Aorta (tissue), 5 donors: ENCODE results near the gene DSCAM. TPM values are rescaled to one million over a fixed set of nuclear protein-coding genes. Genes with fewer than 3 reads are reported as not detected.

ENCODE experiments used
- ATAC-seq: fragments of 200-7000 bp; cut with Tn5 transposase; one replicate; pipeline ENCODE4 v1.9.1; 2022; ENCODE audit warnings: moderate library complexity; ENCODE audit not compliant: low FRiP score
- DNase-seq, 2 donors: peaks; one replicate each; pipeline ENCODE4 v3.0.0-alpha.2; 2020
- H3K27ac ChIP-seq, 2 donors: one replicate each; pipeline ENCODE4 v1.5.1; 2013; ENCODE audit warnings: low read length in 2 of 2, mild to moderate bottlenecking in 2 of 2, moderate library complexity in 2 of 2, control low read depth in 1 of 2, inconsistent platforms in 1 of 2, low read depth in 1 of 2
- H3K27me3 ChIP-seq, 2 donors: one replicate each; pipeline ENCODE4 v1.6.1; 2013; ENCODE audit warnings: control low read depth in 1 of 2, low read length in 1 of 2, mild to moderate bottlenecking in 1 of 2, moderate library complexity in 1 of 2; ENCODE audit not compliant: insufficient read depth in 2 of 2, control insufficient read depth in 1 of 2
- H3K36me3 ChIP-seq, 2 donors: one replicate each; pipeline ENCODE4 v1.6.1; 2013; ENCODE audit warnings: control low read depth in 1 of 2, low read length in 1 of 2, mild to moderate bottlenecking in 1 of 2; ENCODE audit not compliant: insufficient read depth in 2 of 2, control insufficient read depth in 1 of 2
- H3K4me1 ChIP-seq, 2 donors: one replicate each; pipeline ENCODE4 v1.6.1; 2013; ENCODE audit warnings: low read length in 2 of 2, control low read depth in 1 of 2, mild to moderate bottlenecking in 1 of 2, moderate library complexity in 1 of 2; ENCODE audit not compliant: insufficient read depth in 2 of 2, control insufficient read depth in 1 of 2
- H3K4me3 ChIP-seq, 2 donors: one replicate each; pipeline ENCODE4 v1.5.1; 2013; ENCODE audit warnings: low read length in 2 of 2, control low read depth in 1 of 2, mild to moderate bottlenecking in 1 of 2
- H3K9me3 ChIP-seq: one replicate; pipeline ENCODE4 v1.6.1; 2013; ENCODE audit warnings: mild to moderate bottlenecking, low read length; ENCODE audit not compliant: control insufficient read depth
- WGBS, 2 donors: extraction: QIAGEN DNeasy Blood & Tissue Kit; methylation state at CpG; one replicate each; pipeline ENCODE4 v1.1.7; 2013; 5-methylcytosine and 5-hydroxymethylcytosine counted together
- intact Hi-C, 2 donors: fragments of 100-400 bp; cut with DNase I; formaldehyde crosslinking; loops; one replicate each; pipeline versions ENCODE4 v1.14.2 to v1.15.0; 2022
- polyA plus RNA-seq, 2 donors: library from polyadenylated mRNA; stranded (reverse); fragments of 200-250 nt; gene quantifications; one replicate each; pipeline ENCODE4 v1.2.3, GENCODE V29; 2013
- total RNA-seq, 2 donors: library from RNA; stranded (reverse); fragmentation: NEBNext Ultra II Directional; extraction: Animal tissue kit (Norgen Biotek cat#: 25700); gene quantifications; one replicate each; pipeline ENCODE4 v1.2.1, GENCODE V29; 2021
- donor health status: healthy with polysubstance abuse.
- donor health status: Bipolar disorder and iron deficiency.
- donor health status: DM: no; HTN: no; CAD: no.
- donor health status: DM: no; HTN: no; CAD: no.
- donor health status: DM: yes; HTN: yes; CAD: no.

The DSCAM gene
- total and polyA plus RNA-seq, 4 donors: not detected

- Histone ChIP-seq H3K4me3 (no peak overlapping the region), H3K36me3 (no peaks in the 10 kb centered on the region), H3K4me1 (no peaks in the 10 kb centered on the region), H3K27ac (no peak overlapping the region), H3K9me3 (no peaks in the 10 kb centered on the region), H3K27me3 (peaks cover 0 to 4% of the 10 kb centered on the region in 2 donors)
- DNase-seq (no peak), ATAC-seq (no peak)
- intact Hi-C loops: no loop called here
- 80 to 85% methylated on average over 4 of the region's 4 CpGs for WGBS, 2 donors
Observed at GRCh38 chr21:40863839-40864238, 16.9 kb upstream of the DSCAM start.

GRCh38 chr21:40858517-40858916, 11.6 kb upstream of the DSCAM start:
- Histone ChIP-seq H3K4me1 (peaks cover 0 to 2% of the 10 kb centered on the region in 2 donors), H3K36me3 (no peaks in the 10 kb centered on the region), H3K4me3 (no peak overlapping the region), H3K27ac (no peak overlapping the region), H3K9me3 (peaks cover 2% of the 10 kb centered on the region), H3K27me3 (peaks cover 0 to 1% of the 10 kb centered on the region in 2 donors)
- intact Hi-C loops: no loop called here
- ATAC-seq (no peak), DNase-seq (no peak)

- Histone ChIP-seq H3K27ac (no peak overlapping the region), H3K9me3 (peaks cover 5% of the 10 kb centered on the region), H3K4me1 (peaks cover 0 to 2% of the 10 kb centered on the region in 2 donors), H3K4me3 (no peak overlapping the region), H3K36me3 (no peaks in the 10 kb centered on the region), H3K27me3 (no peaks in the 10 kb centered on the region)
- intact Hi-C loops: no loop called here
- DNase-seq (no peak), ATAC-seq (no peak)
- WGBS, 2 donors: 54 to 56% methylated on average over 24 of the region's 24 CpGs
Observed at GRCh38 chr21:40853956-40854688, 7.2 kb upstream of the DSCAM start.

- Histone ChIP-seq H3K4me1 (no peaks in the 10 kb centered on the region), H3K4me3 (no peak overlapping the region), H3K27ac (no peak overlapping the region), H3K9me3 (peaks cover 8% of the 10 kb centered on the region), H3K27me3 (no peaks in the 10 kb centered on the region), H3K36me3 (no peaks in the 10 kb centered on the region)
- no peak for DNase-seq
- intact Hi-C loops: no loop called here
- 74 to 77% methylated on average over 5 of the region's 5 CpGs for WGBS, 2 donors
- no peak for ATAC-seq
Observed at GRCh38 chr21:40852563-40852962, 5.6 kb upstream of the DSCAM start.

- no peak overlapping the region for H3K4me3 ChIP-seq
- no peaks in the 10 kb centered on the region for H3K36me3 ChIP-seq
- H3K9me3 ChIP-seq: peaks cover 5% of the 10 kb centered on the region
- intact Hi-C loops: no loop called here
- 76 to 79% methylated on average over 2 of the region's 2 CpGs for WGBS, 2 donors
- H3K27me3 ChIP-seq: no peaks in the 10 kb centered on the region
- ATAC-seq: no peak
- no peak for DNase-seq
- no peak overlapping the region for H3K27ac ChIP-seq
- no peaks in the 10 kb centered on the region for H3K4me1 ChIP-seq
Observed at GRCh38 chr21:40851749-40852148, 4.8 kb upstream of the DSCAM start.

- Histone ChIP-seq H3K4me3 (no peak overlapping the region), H3K27me3 (no peaks in the 10 kb centered on the region), H3K4me1 (no peaks in the 10 kb centered on the region), H3K27ac (no peak overlapping the region), H3K9me3 (peaks cover 5% of the 10 kb centered on the region), H3K36me3 (no peaks in the 10 kb centered on the region)
- 76 to 78% methylated on average over 1 of the region's 1 CpG for WGBS, 2 donors
- no peak for DNase-seq
- no peak for ATAC-seq
- intact Hi-C loops: no loop called here
Observed at GRCh38 chr21:40850071-40850470, 3.1 kb upstream of the DSCAM start.

GRCh38 chr21:40847951-40848350, 993 bp upstream of the DSCAM start:
- H3K27me3 ChIP-seq: no peaks in the 10 kb centered on the region
- ATAC-seq: no peak

GRCh38 chr21:40846103-40846502, 855 bp downstream of the DSCAM start:
- Histone ChIP-seq H3K9me3 (peaks cover 3% of the 10 kb centered on the region), H3K27ac (no peak overlapping the region), H3K4me3 (no peak overlapping the region), H3K4me1 (no peaks in the 10 kb centered on the region), H3K27me3 (no peaks in the 10 kb centered on the region), H3K36me3 (no peaks in the 10 kb centered on the region)
- intact Hi-C loops: no loop called here
- 26 to 28% methylated on average over 5 of the region's 5 CpGs for WGBS, 2 donors
- no peak for DNase-seq
- ATAC-seq: no peak

More at GRCh38 chr21:40847951-40848350, 993 bp upstream of the DSCAM start:
- H3K4me3 ChIP-seq: no peak overlapping the region
- intact Hi-C loops: no loop called here
- WGBS, 2 donors: 77 to 80% methylated on average over 6 of the region's 6 CpGs
- no peak overlapping the region for H3K27ac ChIP-seq
- H3K9me3 ChIP-seq: peaks cover 5% of the 10 kb centered on the region
- no peak for DNase-seq
- no peaks in the 10 kb centered on the region for H3K36me3 ChIP-seq
- no peaks in the 10 kb centered on the region for H3K4me1 ChIP-seq

- Histone ChIP-seq H3K4me1 (no peaks in the 10 kb centered on the region), H3K27ac (no peak overlapping the region), H3K27me3 (peaks cover 0 to 3% of the 10 kb centered on the region in 2 donors), H3K9me3 (peaks cover 3% of the 10 kb centered on the region), H3K36me3 (no peaks in the 10 kb centered on the region), H3K4me3 (no peak overlapping the region)
- 60 to 69% methylated on average over 5 of the region's 5 CpGs for WGBS, 2 donors
- ATAC-seq (no peak), DNase-seq (no peak)
- intact Hi-C loops: no loop called here
Observed at GRCh38 chr21:40845441-40845995, 1.4 kb downstream of the DSCAM start.
